GM12872 (cell line): ENCODE measurements around the gene MOSMO.

Source experiments
- CTCF ChIP-seq: IDR thresholded peaks from 3 replicates; pipeline ENCODE4 v1.5.1; 2011; ENCODE audit warnings: low read depth, mild to moderate bottlenecking, low read length, moderate library complexity; ENCODE audit not compliant: insufficient read depth

Gene MOSMO

GRCh38 chr16:22030087-22030812, 22.3 kb downstream of the MOSMO start:
- no peak for TF ChIP-seq CTCF

- no peak for TF ChIP-seq CTCF
Measured at GRCh38 chr16:22031483-22032083, 23.7 kb downstream of the MOSMO start.

GRCh38 chr16:22034503-22034902, 26.6 kb downstream of the MOSMO start:
- no peak for TF ChIP-seq CTCF

GRCh38 chr16:22035153-22035552, 27.2 kb downstream of the MOSMO start:
- TF ChIP-seq CTCF: no peak

GRCh38 chr16:22050963-22051362, 43.1 kb downstream of the MOSMO start:
- TF ChIP-seq CTCF: no peak

GRCh38 chr16:22052980-22053379, 45.1 kb downstream of the MOSMO start:
- no peak for TF ChIP-seq CTCF

- TF ChIP-seq CTCF: no peak
Measured at GRCh38 chr16:22053921-22054341, 46.0 kb downstream of the MOSMO start.
